Lung (tissue), 12 donors: Measurements from ENCODE around the gene C3. TPM values are rescaled to one million over a fixed set of nuclear protein-coding genes. Genes with fewer than 3 reads are reported as not detected.

Experiments
- ATAC-seq: fragments of 200-7000 bp; cut with Tn5 transposase; one replicate; pipeline ENCODE4 v1.9.1; 2020; ENCODE audit warnings: moderate number of reproducible peaks; ENCODE audit not compliant: insufficient read depth, low FRiP score
- DNase-seq, 3 donors: peaks; one replicate each; pipeline ENCODE4 v3.0.0-alpha.2; 2013 to 2017
- H3K27ac ChIP-seq, 2 donors: one replicate each; pipeline ENCODE4 v1.5.1; 2013; ENCODE audit warnings: mild to moderate bottlenecking in 2 of 2, moderate library complexity in 2 of 2, control low read depth in 1 of 2, inconsistent platforms in 1 of 2, low read depth in 1 of 2, low read length in 1 of 2
- H3K27me3 ChIP-seq, 3 donors: one replicate each; pipeline ENCODE4 v1.5.1; 2013; ENCODE audit warnings: low read length in 2 of 3; ENCODE audit not compliant: control insufficient read depth in 3 of 3, insufficient read depth in 3 of 3
- H3K36me3 ChIP-seq, 4 donors: one replicate each; pipeline ENCODE4 v1.5.1; 2013; ENCODE audit warnings: low read length in 4 of 4, mild to moderate bottlenecking in 1 of 4, moderate library complexity in 1 of 4; ENCODE audit not compliant: control insufficient read depth in 4 of 4, insufficient read depth in 4 of 4
- H3K4me1 ChIP-seq, 5 donors: one replicate each; pipeline ENCODE4 v1.5.1; 2013; ENCODE audit warnings: low read length in 5 of 5, mild to moderate bottlenecking in 2 of 5, moderate library complexity in 1 of 5; ENCODE audit not compliant: control insufficient read depth in 5 of 5, insufficient read depth in 5 of 5
- H3K4me3 ChIP-seq: one replicate; pipeline ENCODE4 v1.5.1; 2013; ENCODE audit warnings: mild to moderate bottlenecking, control low read depth, moderate library complexity
- H3K9ac ChIP-seq, 2 donors: one replicate each; pipeline ENCODE4 v1.5.1; 2013; ENCODE audit warnings: low read length in 2 of 2, control low read depth in 1 of 2; ENCODE audit not compliant: insufficient read depth in 1 of 2
- H3K9me3 ChIP-seq, 4 donors: one replicate each; pipeline ENCODE4 v1.5.1; 2013; ENCODE audit warnings: low read length in 3 of 4, mild to moderate bottlenecking in 1 of 4, moderate library complexity in 1 of 4; ENCODE audit not compliant: control insufficient read depth in 4 of 4, insufficient read depth in 3 of 4
- WGBS, 2 donors: extraction: QIAGEN DNeasy Blood & Tissue Kit; methylation state at CpG; one replicate each; pipeline ENCODE4 v1.1.7; 2013; 5-methylcytosine and 5-hydroxymethylcytosine counted together
- polyA plus RNA-seq, 2 donors: library from polyadenylated mRNA; stranded (reverse); fragments of 200-250 nt; gene quantifications; one replicate each; pipeline ENCODE4 v1.2.1, GENCODE V29; 2013
- total RNA-seq, 2 donors: library from RNA; depleted of rRNA in 1 of 2; stranded (reverse); fragments of >200 nt in 1 of 2; gene quantifications; one replicate each; pipeline ENCODE4 v1.2.1, GENCODE V29; 2014 to 2021
- TF ChIP-seq, protein P1 (sequence below): IDR thresholded peaks from 2 replicates; pipeline ENCODE4 v1.5.1; 2012; ENCODE audit warnings: mild to moderate bottlenecking; ENCODE audit errors: control extremely low read depth, extremely low read depth
- donor health status: control.
- donor health status: control.
- donor health status: Bipolar disorder and iron deficiency.
- donor health status: healthy.
- donor health status: DM: yes; HTN: yes; CAD: no.

Gene C3
- total and polyA plus RNA-seq, 4 donors, result 613 to 1,612 (median 1,252) TPM

DNA sequence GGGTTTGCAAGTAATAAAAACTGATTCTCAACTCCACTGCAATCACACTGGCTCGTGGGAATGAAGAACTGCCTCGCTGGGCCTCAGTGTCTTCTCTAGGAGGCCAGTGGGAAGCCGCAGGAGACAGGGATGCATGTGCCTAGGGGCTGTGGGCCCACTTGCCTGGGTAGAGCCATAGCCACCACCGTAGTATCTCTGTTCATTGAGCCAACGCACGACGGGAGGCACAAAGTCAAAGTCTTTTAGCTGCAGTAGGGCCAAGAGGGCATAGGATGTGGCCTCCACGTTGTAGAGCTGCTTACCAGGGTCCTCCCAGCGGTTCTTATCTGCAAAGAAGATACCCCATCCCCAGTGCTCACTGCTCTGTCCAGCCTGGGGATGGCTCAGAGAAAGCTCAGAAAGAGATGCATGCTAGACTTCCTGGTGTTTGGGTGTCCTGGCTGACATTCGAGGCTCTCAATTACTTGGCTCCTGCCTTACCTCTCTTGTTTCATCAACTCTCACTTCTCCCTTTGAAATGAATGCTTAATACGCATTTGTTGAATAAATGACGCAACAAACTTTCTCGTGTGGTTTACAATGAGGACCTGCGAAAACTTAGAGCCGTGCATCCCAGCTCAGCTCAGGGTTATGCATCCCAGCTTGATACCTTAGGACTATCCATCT, 34.4 kb downstream of the C3 start:
- Histone ChIP-seq H3K36me3 (peaks cover 0 to 12% (median 0%) of the 10 kb centered on the region in 4 donors), H3K27ac (no peak overlapping the region), H3K27me3 (no peaks in the 10 kb centered on the region), H3K4me3 (no peak overlapping the region), H3K9me3 (peaks cover 0 to 2% (median 0%) of the 10 kb centered on the region in 4 donors), H3K4me1 (no peaks in the 10 kb centered on the region), H3K9ac (no peak overlapping the region)
- TF ChIP-seq, protein P1, sequence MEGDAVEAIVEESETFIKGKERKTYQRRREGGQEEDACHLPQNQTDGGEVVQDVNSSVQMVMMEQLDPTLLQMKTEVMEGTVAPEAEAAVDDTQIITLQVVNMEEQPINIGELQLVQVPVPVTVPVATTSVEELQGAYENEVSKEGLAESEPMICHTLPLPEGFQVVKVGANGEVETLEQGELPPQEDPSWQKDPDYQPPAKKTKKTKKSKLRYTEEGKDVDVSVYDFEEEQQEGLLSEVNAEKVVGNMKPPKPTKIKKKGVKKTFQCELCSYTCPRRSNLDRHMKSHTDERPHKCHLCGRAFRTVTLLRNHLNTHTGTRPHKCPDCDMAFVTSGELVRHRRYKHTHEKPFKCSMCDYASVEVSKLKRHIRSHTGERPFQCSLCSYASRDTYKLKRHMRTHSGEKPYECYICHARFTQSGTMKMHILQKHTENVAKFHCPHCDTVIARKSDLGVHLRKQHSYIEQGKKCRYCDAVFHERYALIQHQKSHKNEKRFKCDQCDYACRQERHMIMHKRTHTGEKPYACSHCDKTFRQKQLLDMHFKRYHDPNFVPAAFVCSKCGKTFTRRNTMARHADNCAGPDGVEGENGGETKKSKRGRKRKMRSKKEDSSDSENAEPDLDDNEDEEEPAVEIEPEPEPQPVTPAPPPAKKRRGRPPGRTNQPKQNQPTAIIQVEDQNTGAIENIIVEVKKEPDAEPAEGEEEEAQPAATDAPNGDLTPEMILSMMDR, result no peak
- ATAC-seq (no peak), DNase-seq (no peak)
- 78 to 79% methylated on average over 15 of the region's 15 CpGs for WGBS, 2 donors

DNA sequence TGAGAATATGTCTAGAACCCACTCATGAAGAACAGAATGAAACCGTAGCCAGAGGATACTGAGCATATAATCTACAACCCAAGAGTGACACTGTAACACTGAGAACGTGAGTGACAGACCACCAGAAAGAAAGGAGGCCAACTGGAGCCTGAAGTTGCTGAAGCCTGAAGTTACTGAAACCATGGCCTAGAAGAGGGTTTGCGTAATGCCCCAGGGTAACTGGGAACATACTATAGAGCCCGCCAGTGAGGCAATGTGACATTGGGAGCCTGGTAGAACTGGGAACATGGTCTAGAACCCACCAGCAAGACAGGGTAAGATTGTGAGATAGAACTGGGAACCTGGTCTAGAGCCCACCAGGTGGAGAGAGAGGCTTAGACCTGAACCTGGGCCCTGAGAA, 35.0 kb downstream of the C3 start:
- Histone ChIP-seq H3K27ac (no peak overlapping the region), H3K27me3 (no peaks in the 10 kb centered on the region), H3K4me3 (no peak overlapping the region), H3K9ac (no peak overlapping the region), H3K36me3 (peaks cover 0 to 12% (median 0%) of the 10 kb centered on the region in 4 donors), H3K9me3 (peaks cover 0 to 2% (median 0%) of the 10 kb centered on the region in 4 donors), H3K4me1 (no peaks in the 10 kb centered on the region)
- no peak for ATAC-seq
- TF ChIP-seq, protein P1, result no peak
- no peak for DNase-seq
- WGBS, 2 donors, result 82 to 87% methylated on average over 4 of the region's 4 CpGs

DNA sequence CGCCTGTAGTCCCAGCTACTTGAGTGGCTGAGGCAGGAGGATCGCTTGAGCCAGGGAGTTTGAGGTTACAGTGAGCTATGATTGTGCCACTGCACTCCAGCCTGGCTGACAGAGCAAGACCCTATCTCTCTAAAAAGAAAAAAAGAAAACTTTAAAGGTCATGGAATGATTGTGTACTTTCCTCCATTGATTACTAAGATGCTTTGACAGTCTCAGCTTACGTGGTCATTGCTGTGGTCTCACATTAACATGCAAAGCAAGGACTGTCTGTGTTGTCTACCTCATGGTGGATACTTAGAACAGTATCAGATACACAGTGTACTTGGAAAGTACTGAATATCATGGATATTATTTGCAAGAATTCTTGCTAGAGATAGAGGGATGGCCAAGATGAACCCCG, 36.5 kb downstream of the C3 start:
- Histone ChIP-seq H3K4me3 (no peak overlapping the region), H3K27ac (no peak overlapping the region), H3K9ac (no peak overlapping the region), H3K36me3 (peaks cover 0 to 15% (median 0%) of the 10 kb centered on the region in 4 donors), H3K9me3 (peaks cover 0 to 2% (median 0%) of the 10 kb centered on the region in 4 donors), H3K4me1 (no peaks in the 10 kb centered on the region), H3K27me3 (no peaks in the 10 kb centered on the region)
- TF ChIP-seq, protein P1, result no peak
- WGBS, 2 donors, result 89 to 91% methylated on average over 4 of the region's 4 CpGs
- ATAC-seq (no peak), DNase-seq (no peak)
